K562 (cell line): Measurements from ENCODE around the gene ACTL6A. TPM values are rescaled to one million over a fixed set of nuclear protein-coding genes. Genes with fewer than 3 reads are reported as not detected.

ENCODE experiments used
- ATAC-seq: fragments of 200-7000 bp; cut with Tn5 transposase; 3 replicates; pipeline ENCODE4 v1.9.1; 2020; ENCODE audit warnings: moderate library complexity
- BruUV-seq: library from RNA; stranded (reverse); fragments of 400-500 nt; replicated peaks from 2 replicates; lab custom pipeline; 2021; lab: Mats Ljungman, UMichigan
- CTCF ChIA-PET: fragments of 300-600 bp; formaldehyde crosslinking; extraction: SDS; loops from one replicate; lab custom pipeline; 2021; ENCODE audit warnings: low intra/inter-chr PET ratio; lab: Yijun Ruan, JAX
- POLR2A ChIA-PET: fragments of 300-600, 350-650 bp; sonication (Branson Sonifier 250); formaldehyde crosslinking; extraction: SDS; loops from one replicate; lab custom pipeline; 2021; ENCODE audit warnings: antibody characterized with exemption, inconsistent platforms; lab: Yijun Ruan, JAX
- DNase-seq, 4 experiments: peaks; one replicate each; pipeline versions ENCODE4 v3.0.0 to v3.0.0-alpha.2; 2011 to 2018; ENCODE audit warnings: low spot score in 3 of 4, mixed read lengths in 3 of 4; ENCODE audit errors: extremely low read depth in 1 of 4
- FAIRE-seq: peaks from 2 replicates; lab custom pipeline; 2011; peaks lifted over from hg19 to GRCh38; lab: Jason Lieb, UNC
- H2AFZ ChIP-seq: 2 replicates; pipeline ENCODE4 v1.6.0; 2011; ENCODE audit warnings: low read depth, low read length, control low read depth, inconsistent platforms
- H3K27ac ChIP-seq: fragments of 200-600 bp; 3 replicates; pipeline ENCODE4 v1.8.0; 2011; ENCODE audit warnings: low read depth, mild to moderate bottlenecking, control low read depth, inconsistent platforms, low read length, moderate library complexity, mixed read lengths; ENCODE audit errors: extremely low read depth
- H3K27me3 ChIP-seq, 2 experiments: fragments of 300-600 bp in 1 of 2; 2 replicates in 1 of 2; 3 replicates in 1 of 2; pipeline versions ENCODE4 v1.6.0 to v1.8.0; 2011; ENCODE audit warnings: inconsistent platforms in 2 of 2, low read length in 2 of 2, mild to moderate bottlenecking in 1 of 2, mixed read lengths in 1 of 2, moderate library complexity in 1 of 2; ENCODE audit not compliant: control insufficient read depth in 2 of 2, insufficient read depth in 2 of 2
- H3K36me3 ChIP-seq: fragments of 300-600 bp; 3 replicates; pipeline ENCODE4 v1.8.0; 2011; ENCODE audit warnings: mild to moderate bottlenecking, low read length, inconsistent platforms; ENCODE audit not compliant: control insufficient read depth, insufficient read depth
- H3K4me1 ChIP-seq, 2 experiments: fragments of 200-600 bp in 1 of 2; replicated peaks in 1 of 2; 2 replicates in 1 of 2; 3 replicates in 1 of 2; pipeline versions ENCODE4 v1.5.1 to v1.8.0; 2011; ENCODE audit warnings: inconsistent platforms in 2 of 2, low read length in 2 of 2, mild to moderate bottlenecking in 1 of 2, mixed read lengths in 1 of 2, moderate library complexity in 1 of 2; ENCODE audit not compliant: control insufficient read depth in 2 of 2, insufficient read depth in 2 of 2
- H3K4me2 ChIP-seq: 2 replicates; pipeline ENCODE4 v1.6.1; 2011; ENCODE audit warnings: low read length, control low read depth, inconsistent platforms, mixed read lengths; ENCODE audit not compliant: insufficient read depth
- H3K4me3 ChIP-seq: fragments of 200-600 bp; sonication (generic), shearing (Covaris generic); 2 replicates; pipeline ENCODE4 v1.5.1; 2016; ENCODE audit warnings: control low read depth, inconsistent platforms
- H3K79me2 ChIP-seq: fragments of 200-600 bp; 3 replicates; pipeline ENCODE4 v1.8.0; 2011; ENCODE audit warnings: low read length, inconsistent platforms; ENCODE audit not compliant: control insufficient read depth, insufficient read depth
- H3K9ac ChIP-seq, 2 experiments: 2 replicates each; pipeline versions ENCODE4 v1.6.0 to v1.6.1; 2011; ENCODE audit warnings: low read depth in 2 of 2, low read length in 2 of 2, control low read depth in 1 of 2, inconsistent platforms in 1 of 2, mild to moderate bottlenecking in 1 of 2, mixed read lengths in 1 of 2; ENCODE audit not compliant: insufficient read depth in 1 of 2
- H3K9me1 ChIP-seq: one replicate; pipeline ENCODE4 v1.6.0; 2011; ENCODE audit warnings: inconsistent platforms, mild to moderate bottlenecking, low read length, moderate library complexity; ENCODE audit not compliant: control insufficient read depth, insufficient read depth
- H3K9me3 ChIP-seq: replicated peaks from 2 replicates; pipeline ENCODE4 v1.5.1; 2011; ENCODE audit warnings: low read depth, low read length, inconsistent platforms; ENCODE audit not compliant: control insufficient read depth, insufficient read depth
- H4K20me1 ChIP-seq: replicated peaks from 2 replicates; pipeline ENCODE4 v1.6.1; 2011; ENCODE audit warnings: low read length, inconsistent platforms, mixed read lengths; ENCODE audit not compliant: control insufficient read depth, insufficient read depth
- ATF1 ChIP-seq, 2 experiments: fragments of 450-650 bp in 1 of 2; IDR thresholded peaks; 2 replicates each; pipeline ENCODE4 v1.6.1; 2016; ENCODE audit warnings: missing compliant biosample characterization in 1 of 2, missing genetic modification characterization in 1 of 2
- BCOR ChIP-seq: fragments of 450-650 bp; IDR thresholded peaks from 2 replicates; pipeline ENCODE4 v1.6.1; 2016
- EGR1 ChIP-seq: fragments of 450-650 bp; conservative IDR thresholded peaks from 2 replicates; pipeline ENCODE4 v1.6.1; 2017; ENCODE audit warnings: mild to moderate bottlenecking
- FOXJ2 ChIP-seq: fragments of 200-800 bp; sonication (Bioruptor generic); IDR thresholded peaks from 2 replicates; pipeline ENCODE4 v1.6.1; 2016; ENCODE audit warnings: missing genetic modification characterization, missing compliant biosample characterization
- GTF2A2 ChIP-seq: IDR thresholded peaks from 2 replicates; pipeline ENCODE4 v1.6.1; 2016; ENCODE audit warnings: mild to moderate bottlenecking, missing genetic modification characterization, missing compliant biosample characterization
- HNRNPL ChIP-seq: fragments of 200-400 bp; formaldehyde crosslinking; IDR thresholded peaks from 2 replicates; pipeline ENCODE4 v1.6.1; 2017; ENCODE audit warnings: low read depth, mild to moderate bottlenecking, low read length
- KLF16 ChIP-seq: IDR thresholded peaks from 2 replicates; pipeline ENCODE4 v1.6.1; 2016; ENCODE audit warnings: antibody characterized with exemption
- MTA1 ChIP-seq: fragments of 450-650 bp; IDR thresholded peaks from 2 replicates; pipeline ENCODE4 v1.6.1; 2017; ENCODE audit warnings: borderline replicate concordance
- NFE2L1 ChIP-seq: fragments of 450-650 bp; IDR thresholded peaks from 2 replicates; pipeline ENCODE4 v1.6.1; 2016; ENCODE audit warnings: missing genetic modification characterization, low read depth, mild to moderate bottlenecking, missing compliant biosample characterization, moderate library complexity, borderline replicate concordance
- POLR2G ChIP-seq: fragments of 200-400 bp; formaldehyde crosslinking; IDR thresholded peaks from 2 replicates; pipeline ENCODE4 v1.6.1; 2017; ENCODE audit warnings: low read depth, mild to moderate bottlenecking, antibody characterized with exemption, low read length, moderate library complexity
- PTRF ChIP-seq: fragments of 450-650 bp; IDR thresholded peaks from 2 replicates; pipeline ENCODE4 v1.6.1; 2016; ENCODE audit warnings: mild to moderate bottlenecking, missing genetic modification characterization, missing compliant biosample characterization
- RFX7 ChIP-seq: fragments of 250-450 bp; sonication (Bioruptor Pico); IDR thresholded peaks from 2 replicates; pipeline ENCODE4 v1.5.1; 2021; ENCODE audit warnings: mild to moderate bottlenecking
- ZKSCAN1 ChIP-seq: fragments of 150-350 bp; IDR thresholded peaks from 2 replicates; pipeline ENCODE4 v1.6.1; 2016; ENCODE audit warnings: low read depth, low read length
- ZNF217 ChIP-seq: sonication (generic); formaldehyde crosslinking; IDR thresholded peaks from 2 replicates; pipeline ENCODE4 v1.8.0; 2022; ENCODE audit warnings: mild to moderate bottlenecking, missing genetic modification reagents
- ZNF263 ChIP-seq: sonication (generic); formaldehyde crosslinking; IDR thresholded peaks from 2 replicates; pipeline ENCODE4 v1.8.0; 2022; ENCODE audit warnings: mild to moderate bottlenecking, missing genetic modification reagents, borderline replicate concordance
- ZNF707 ChIP-seq: fragments of 250-450 bp; sonication (Bioruptor Pico); conservative IDR thresholded peaks from 2 replicates; pipeline ENCODE4 v1.8.0; 2022; ENCODE audit warnings: inconsistent platforms, mild to moderate bottlenecking, moderate library complexity
- WGBS: fragments of 100-300 bp; shearing (Covaris generic); methylation state at CpG from one replicate; pipeline ENCODE4 v1.1.6; 2016; ENCODE audit warnings: low coverage, mixed read lengths; ENCODE audit not compliant: insufficient coverage; ENCODE audit errors: missing lambda C conversion rate; 5-methylcytosine and 5-hydroxymethylcytosine counted together
- in situ Hi-C: fragments of 300-500 bp; cut with MboI; formaldehyde crosslinking; loops from 4 replicates; pipeline ENCODE4 v1.15.0; 2018; ENCODE audit warnings: inconsistent platforms, mixed read lengths
- intact Hi-C: fragments of 100-400 bp; cut with micrococcal nuclease; formaldehyde crosslinking; loops from 2 replicates; pipeline ENCODE4 v1.14.2; 2022
- polyA plus RNA-seq, 8 experiments: library from polyadenylated mRNA; depleted of rRNA in 4 of 8; stranded (reverse) in 5 of 8; unstranded in 3 of 8; fragments of >200 nt; fragmentation: Nextera tagmentation in 2 of 8; fragmentation: Illumina TruSeq in 1 of 8; extraction: Ambion mirVana in 2 of 8; extraction: Trizol in 1 of 8; gene quantifications; 2 replicates each; pipeline versions ENCODE4 v1.2.1 to v1.2.3, GENCODE V29; 2011 to 2014; ENCODE audit warnings: inconsistent platforms in 1 of 8, missing spikeins in 1 of 8
- total RNA-seq, 7 experiments: library from RNA; depleted of rRNA in 6 of 7; stranded (reverse); fragments of >200 nt in 6 of 7; fragmentation: Illumina TruSeq in 2 of 7; extraction: Trizol in 2 of 7; gene quantifications; 2 replicates each; pipeline versions ENCODE4 v1.2.1 to v1.2.3, GENCODE V29; 2011 to 2021; ENCODE audit warnings: low replicate concordance in 1 of 7
- TF ChIP-seq, protein P1 (sequence below): IDR thresholded peaks from 2 replicates; pipeline ENCODE4 v1.6.1; 2016; ENCODE audit warnings: missing genetic modification characterization, missing compliant biosample characterization

ACTL6A gene
- total and polyA plus RNA-seq, 9 of the 15 experiments (the other 6 are each of a cell fraction or from before 2014, with no cell fraction given) = 107 to 243 (median 157) TPM

DNA sequence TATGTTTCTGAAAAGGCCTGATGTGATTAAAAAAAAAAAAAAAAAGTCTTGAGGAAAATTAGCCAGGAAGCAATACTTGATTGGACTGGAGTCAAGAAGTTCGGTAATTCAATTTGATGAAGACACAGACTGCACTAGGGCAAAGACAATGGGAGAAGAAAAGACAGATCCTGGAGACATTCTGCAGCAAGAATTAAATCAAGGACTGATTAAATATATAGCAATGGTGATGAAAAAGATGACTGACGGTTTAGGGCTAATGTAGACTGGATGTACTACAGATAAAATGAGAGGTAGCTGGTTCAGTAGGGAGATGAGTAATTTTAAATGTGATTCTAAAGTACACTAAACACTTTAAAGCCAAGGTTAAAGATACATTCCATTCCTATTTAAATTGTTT lies 27.9 kb downstream of the ACTL6A start:
- H3K4me2 ChIP-seq = no peak overlapping the region
- no peaks in the 10 kb centered on the region for H4K20me1 ChIP-seq
- no peak overlapping the region for H3K27ac ChIP-seq
- ChIA-PET POLR2A (interaction anchor here (1.5 kb wide), 1 partner anchor 14 kb away, joined by 4 read pairs; the partner anchor contains the start of genes MRPL47 and NDUFB5), CTCF (no interaction called here)
- FAIRE-seq (no peak), ATAC-seq (no peak), DNase-seq (no peak)
- intact Hi-C loops = no loop called here
- no peaks in the 10 kb centered on the region for H3K9me3 ChIP-seq
- peaks cover 91% of the 10 kb centered on the region for H3K36me3 ChIP-seq
- H3K4me3 ChIP-seq = no peak overlapping the region
- TF ChIP-seq POLR2G = 0 out of 2 replicates have a peak, but pooled peaks have one; percentile 10
- no peak for TF ChIP-seq ZNF263 (CRISPR knock-in tag)
- no peak for TF ChIP-seq BCOR
- BruUV-seq = no TSS peak
- no peaks in the 10 kb centered on the region for H3K27me3 ChIP-seq
- no peak overlapping the region for H3K9ac ChIP-seq
- no peaks in the 10 kb centered on the region for H3K79me2 ChIP-seq
- no peak overlapping the region for H2AFZ ChIP-seq
- WGBS = 88% methylated on average over 2 of the region's 2 CpGs
- H3K4me1 ChIP-seq = no peaks in the 10 kb centered on the region
- no peaks in the 10 kb centered on the region for H3K9me1 ChIP-seq
- in situ Hi-C loops = no loop called here

DNA sequence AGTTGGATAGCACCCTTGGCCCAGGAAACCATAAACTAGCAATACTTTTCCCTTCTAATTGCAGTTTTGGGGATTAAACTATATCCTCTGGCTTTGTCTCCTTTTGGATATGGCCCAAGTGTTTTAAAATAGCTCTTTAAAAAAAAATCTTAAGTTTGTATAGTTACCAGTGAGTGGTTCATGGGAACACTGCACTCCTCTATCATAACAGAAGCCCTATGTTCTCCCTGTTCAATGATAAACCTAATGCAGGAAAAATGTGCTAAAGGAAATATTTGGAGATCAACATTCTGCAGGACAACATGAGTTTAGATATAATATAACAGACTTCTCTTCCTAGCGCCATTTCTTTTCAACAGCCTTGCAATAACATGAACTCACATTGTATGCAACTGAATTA lies 28.6 kb downstream of the ACTL6A start:
- no peaks in the 10 kb centered on the region for H3K79me2 ChIP-seq
- intact Hi-C loops (no loop called here), in situ Hi-C loops (no loop called here)
- no peaks in the 10 kb centered on the region for H3K4me1 ChIP-seq
- H2AFZ ChIP-seq = no peak overlapping the region
- ChIA-PET POLR2A (interaction anchor here (0.6 to 1.5 kb wide), 2 partner anchors 13 to 222 kb away, joined by 3 to 4 read pairs; partner anchors contain the start of genes MRPL47 and NDUFB5), CTCF (no interaction called here)
- no peak for FAIRE-seq
- H3K27me3 ChIP-seq = no peaks in the 10 kb centered on the region
- no peak overlapping the region for H3K9ac ChIP-seq
- H3K4me3 ChIP-seq = no peak overlapping the region
- no peak for TF ChIP-seq KLF16
- no peak for TF ChIP-seq ZKSCAN1
- no peak for TF ChIP-seq NFE2L1 (tag)
- no peak for TF ChIP-seq ATF1 (CRISPR knock-in tag; IDR thresholded peaks at IDR 0.05)
- TF ChIP-seq ATF1 (tag; IDR thresholded peaks at IDR 0.05) = no peak
- TF ChIP-seq, protein P1, sequence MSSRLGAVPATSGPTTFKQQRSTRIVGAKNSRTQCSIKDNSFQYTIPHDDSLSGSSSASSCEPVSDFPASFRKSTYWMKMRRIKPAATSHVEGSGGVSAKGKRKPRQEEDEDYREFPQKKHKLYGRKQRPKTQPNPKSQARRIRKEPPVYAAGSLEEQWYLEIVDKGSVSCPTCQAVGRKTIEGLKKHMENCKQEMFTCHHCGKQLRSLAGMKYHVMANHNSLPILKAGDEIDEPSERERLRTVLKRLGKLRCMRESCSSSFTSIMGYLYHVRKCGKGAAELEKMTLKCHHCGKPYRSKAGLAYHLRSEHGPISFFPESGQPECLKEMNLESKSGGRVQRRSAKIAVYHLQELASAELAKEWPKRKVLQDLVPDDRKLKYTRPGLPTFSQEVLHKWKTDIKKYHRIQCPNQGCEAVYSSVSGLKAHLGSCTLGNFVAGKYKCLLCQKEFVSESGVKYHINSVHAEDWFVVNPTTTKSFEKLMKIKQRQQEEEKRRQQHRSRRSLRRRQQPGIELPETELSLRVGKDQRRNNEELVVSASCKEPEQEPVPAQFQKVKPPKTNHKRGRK = no peak
- no peak for TF ChIP-seq ZNF707 (CRISPR knock-in tag)
- no peak for TF ChIP-seq HNRNPL
- TF ChIP-seq FOXJ2 (tag) = no peak
- TF ChIP-seq MTA1 = no peak
- TF ChIP-seq EGR1 = no peak
- no peak for TF ChIP-seq ZNF217
- TF ChIP-seq RFX7 (CRISPR knock-in tag) = no peak
- no peak for TF ChIP-seq PTRF (tag)
- TF ChIP-seq GTF2A2 (tag) = no peak
- BruUV-seq = no TSS peak
- 100% methylated on average over 1 of the region's 1 CpG for WGBS
- peaks cover 90% of the 10 kb centered on the region for H3K36me3 ChIP-seq
- no peaks in the 10 kb centered on the region for H3K9me1 ChIP-seq
- H4K20me1 ChIP-seq = no peaks in the 10 kb centered on the region
- H3K4me2 ChIP-seq = no peak overlapping the region
- no peak for ATAC-seq
- no peaks in the 10 kb centered on the region for H3K9me3 ChIP-seq
- DNase-seq = no peak
- no peak overlapping the region for H3K27ac ChIP-seq
